ENCODE measurements around the gene PDP2.
A peak's percentile ranks its signal among the peaks of the same experiment; 100 is the strongest.

PDP2 gene

DNA sequence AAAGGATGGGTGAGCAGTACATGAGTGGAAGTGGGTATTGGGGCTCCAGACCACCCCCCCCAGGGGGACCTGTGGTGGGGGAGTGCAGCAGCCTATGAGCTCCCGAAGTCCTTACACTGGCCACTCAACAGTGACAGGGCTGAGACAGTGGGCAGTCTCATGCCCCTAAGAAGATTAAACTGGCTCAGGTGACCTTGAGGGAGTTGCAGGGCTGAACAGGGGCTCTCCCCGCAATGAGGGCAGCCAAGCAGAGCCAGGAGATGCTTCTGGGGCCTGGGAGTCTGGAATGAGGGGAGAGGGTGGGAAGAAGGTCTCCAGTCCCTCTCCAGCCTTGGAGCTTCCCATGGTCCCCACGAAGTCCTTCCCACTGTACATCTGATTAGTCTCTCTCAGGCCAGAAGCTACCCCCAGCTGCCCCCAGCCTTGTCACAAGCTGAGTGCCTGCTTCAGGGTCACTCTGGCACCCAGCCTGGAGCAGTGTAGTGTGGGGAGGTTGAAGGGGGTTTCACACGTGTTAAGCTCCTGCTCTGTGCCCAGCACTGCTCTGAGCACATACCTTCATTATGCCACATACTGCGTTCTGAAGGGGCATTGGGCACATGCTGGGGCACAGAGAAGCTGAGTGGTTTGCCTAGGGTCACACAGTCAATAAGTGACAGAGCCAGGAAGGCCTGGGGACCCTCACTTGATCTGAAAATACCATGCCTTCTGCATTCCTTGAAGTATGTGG lies 39.4 kb downstream of the PDP2 start:
- in situ Hi-C loops (cut with HindIII; ENCODE audit: low sequenced_read_pairs): no loop called here
- TF ChIP-seq, protein P1, sequence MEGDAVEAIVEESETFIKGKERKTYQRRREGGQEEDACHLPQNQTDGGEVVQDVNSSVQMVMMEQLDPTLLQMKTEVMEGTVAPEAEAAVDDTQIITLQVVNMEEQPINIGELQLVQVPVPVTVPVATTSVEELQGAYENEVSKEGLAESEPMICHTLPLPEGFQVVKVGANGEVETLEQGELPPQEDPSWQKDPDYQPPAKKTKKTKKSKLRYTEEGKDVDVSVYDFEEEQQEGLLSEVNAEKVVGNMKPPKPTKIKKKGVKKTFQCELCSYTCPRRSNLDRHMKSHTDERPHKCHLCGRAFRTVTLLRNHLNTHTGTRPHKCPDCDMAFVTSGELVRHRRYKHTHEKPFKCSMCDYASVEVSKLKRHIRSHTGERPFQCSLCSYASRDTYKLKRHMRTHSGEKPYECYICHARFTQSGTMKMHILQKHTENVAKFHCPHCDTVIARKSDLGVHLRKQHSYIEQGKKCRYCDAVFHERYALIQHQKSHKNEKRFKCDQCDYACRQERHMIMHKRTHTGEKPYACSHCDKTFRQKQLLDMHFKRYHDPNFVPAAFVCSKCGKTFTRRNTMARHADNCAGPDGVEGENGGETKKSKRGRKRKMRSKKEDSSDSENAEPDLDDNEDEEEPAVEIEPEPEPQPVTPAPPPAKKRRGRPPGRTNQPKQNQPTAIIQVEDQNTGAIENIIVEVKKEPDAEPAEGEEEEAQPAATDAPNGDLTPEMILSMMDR (IDR thresholded peaks at IDR 0.05; ENCODE audit: low read depth, low read length): no peak
- no peak for DNase-seq (ENCODE audit: low read depth, low spot score)
- H3K4me3 ChIP-seq (ENCODE audit: low read depth, low read length): no peak overlapping the region

DNA sequence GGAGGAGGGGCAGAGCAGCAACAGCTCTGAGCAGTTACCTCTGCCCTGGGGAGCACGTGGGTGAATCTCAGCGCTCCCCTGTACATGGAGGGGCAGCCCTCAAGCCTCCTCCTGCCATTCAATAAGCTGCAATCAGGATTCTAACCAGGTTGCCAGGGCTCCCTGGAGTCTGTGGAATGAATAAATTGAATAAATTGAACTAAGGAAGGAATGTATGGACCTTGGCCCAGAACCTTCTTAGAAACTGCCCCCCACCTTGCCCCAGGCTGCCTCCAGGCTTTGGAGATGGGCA lies 39.9 kb downstream of the PDP2 start:
- in situ Hi-C loops (cut with HindIII; ENCODE audit: low sequenced_read_pairs): no loop called here
- no peak for DNase-seq (ENCODE audit: low read depth, low spot score)
- H3K4me3 ChIP-seq (ENCODE audit: low read depth, low read length): no peak overlapping the region
- TF ChIP-seq, protein P1 (IDR thresholded peaks at IDR 0.05; ENCODE audit: low read depth, low read length): no peak

DNA sequence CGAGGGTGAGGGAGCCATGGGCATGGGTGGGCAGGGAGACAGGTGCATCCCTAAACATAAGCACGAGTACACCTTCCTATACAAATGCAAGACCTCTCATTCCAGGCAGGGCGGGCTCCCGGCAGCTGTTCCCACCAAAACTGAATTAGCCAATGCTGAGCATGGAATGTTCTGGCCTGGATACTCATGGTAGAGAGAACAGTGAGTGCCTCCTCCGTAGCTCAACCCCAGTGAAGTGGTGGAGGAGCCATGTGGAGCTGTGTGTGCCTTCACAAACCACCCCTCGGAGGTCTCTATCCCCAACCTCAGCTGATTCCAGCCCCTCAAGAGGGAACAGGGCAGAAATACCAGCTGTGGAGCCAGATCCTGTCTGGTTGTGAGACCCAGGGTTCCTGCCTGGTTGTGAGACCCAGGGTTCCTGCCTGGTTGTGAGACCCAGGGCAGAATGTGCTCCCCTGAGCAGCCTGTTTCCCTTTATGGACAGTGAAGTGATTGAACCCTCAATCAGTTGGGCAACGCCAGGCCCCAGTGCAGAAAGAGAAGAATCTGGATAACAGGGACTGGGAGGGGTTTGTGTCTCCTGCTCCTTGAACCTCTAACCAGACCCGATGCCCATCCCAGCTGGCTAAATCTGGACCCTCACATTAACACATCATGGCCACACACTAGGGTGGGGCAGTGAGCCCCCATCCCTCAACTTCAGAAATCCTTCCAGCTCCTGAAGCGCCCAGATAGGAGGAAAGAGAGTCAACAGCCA lies 40.8 kb downstream of the PDP2 start:
- no peak for DNase-seq (ENCODE audit: low read depth, low spot score)
- TF ChIP-seq, protein P1 (IDR thresholded peaks at IDR 0.05; ENCODE audit: low read depth, low read length): no peak
- H3K4me3 ChIP-seq (ENCODE audit: low read depth, low read length): no peak overlapping the region
- in situ Hi-C loops (cut with HindIII; ENCODE audit: low sequenced_read_pairs): no loop called here

DNA sequence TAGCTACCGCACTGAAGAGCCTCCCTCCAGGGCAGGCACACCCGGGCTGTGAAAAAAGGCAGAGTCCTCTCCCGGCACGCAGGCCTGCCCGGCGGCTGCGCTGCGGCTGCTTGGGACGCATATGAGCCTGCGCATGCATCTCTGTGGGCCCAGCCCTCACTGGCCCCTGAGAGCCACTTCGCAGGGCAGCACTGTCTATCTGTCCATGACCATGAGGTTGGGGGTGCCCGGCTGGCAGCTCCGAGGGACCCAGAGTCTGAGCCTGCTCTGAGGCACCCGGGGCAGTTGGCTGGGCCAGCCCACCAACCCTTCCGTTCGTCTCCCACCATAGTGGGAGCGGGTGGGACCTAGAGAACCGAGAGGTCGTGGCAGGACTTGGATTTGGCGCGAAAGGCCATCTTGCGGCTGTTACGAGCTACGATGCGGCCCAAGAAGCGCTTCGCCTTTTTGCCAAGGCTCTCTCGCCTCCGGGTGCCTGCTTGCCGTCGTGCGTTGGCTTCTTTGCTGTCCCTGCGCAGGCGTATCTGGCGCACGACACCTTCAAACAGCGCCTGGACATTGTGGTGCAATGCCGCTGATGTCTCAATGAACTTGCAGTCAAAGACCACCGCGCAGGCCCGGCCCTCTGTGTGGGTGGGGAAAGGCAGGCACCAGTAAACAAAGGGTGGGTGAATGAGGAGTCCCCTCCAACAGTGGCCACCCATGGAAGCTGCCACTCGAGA lies 41.6 kb downstream of the PDP2 start:
- no peak overlapping the region for H3K4me3 ChIP-seq (ENCODE audit: low read depth, low read length)
- in situ Hi-C loops (cut with HindIII; ENCODE audit: low sequenced_read_pairs): no loop called here
- no peak for DNase-seq (ENCODE audit: low read depth, low spot score)
- TF ChIP-seq, protein P1 (IDR thresholded peaks at IDR 0.05; ENCODE audit: low read depth, low read length): no peak

DNA sequence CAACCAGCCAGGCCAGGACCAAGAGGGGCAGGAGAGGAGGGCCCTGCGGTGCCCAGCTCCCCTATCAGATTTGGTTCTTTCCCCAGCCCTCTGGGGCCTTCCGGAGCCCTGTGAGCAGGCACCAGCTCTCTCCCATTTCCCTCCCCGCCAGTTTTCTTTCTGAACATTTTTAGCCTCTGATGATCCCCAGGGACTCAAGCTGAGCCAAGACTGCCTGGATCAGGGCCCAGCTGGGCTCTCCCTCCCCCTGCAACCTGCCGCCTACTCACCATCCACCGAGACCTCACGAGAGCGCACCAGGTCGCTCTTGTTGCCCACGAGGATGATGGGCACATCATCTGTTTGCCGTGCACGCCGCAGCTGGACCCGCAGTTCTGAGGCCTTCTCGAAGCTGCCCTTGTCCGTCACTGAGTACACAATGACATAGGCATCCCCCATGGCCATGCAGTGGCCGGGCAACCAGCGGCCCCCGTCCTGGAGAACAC lies 43.0 kb downstream of the PDP2 start:
- peak; percentile 28 for DNase-seq (ENCODE audit: low read depth, low spot score)
- TF ChIP-seq, protein P1 (IDR thresholded peaks at IDR 0.05; ENCODE audit: low read depth, low read length): no peak
- H3K4me3 ChIP-seq (ENCODE audit: low read depth, low read length): no peak overlapping the region
- in situ Hi-C loops (cut with HindIII; ENCODE audit: low sequenced_read_pairs): no loop called here

DNA sequence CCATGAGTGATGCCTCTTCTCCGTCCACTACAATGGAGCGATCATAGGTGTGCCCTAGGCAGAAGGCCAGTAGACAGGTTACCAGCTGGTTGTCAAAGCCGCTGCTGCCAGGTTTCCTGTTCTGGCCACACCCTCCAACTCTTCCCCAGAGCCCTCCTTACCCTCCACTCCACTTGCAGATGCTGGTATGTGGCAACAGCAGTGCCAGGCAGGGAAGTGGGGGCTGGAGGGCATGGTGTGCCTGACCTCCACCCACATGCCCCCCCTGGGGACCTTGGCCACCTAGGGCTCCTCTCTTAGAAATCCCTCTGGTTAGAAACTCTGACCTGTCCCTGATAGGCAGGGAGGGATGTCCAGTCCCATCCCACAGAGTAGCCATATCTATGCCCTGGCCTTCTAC lies 43.6 kb downstream of the PDP2 start:
- in situ Hi-C loops (cut with HindIII; ENCODE audit: low sequenced_read_pairs): no loop called here
- no peak overlapping the region for H3K4me3 ChIP-seq (ENCODE audit: low read depth, low read length)
- no peak for DNase-seq (ENCODE audit: low read depth, low spot score)
- TF ChIP-seq, protein P1 (IDR thresholded peaks at IDR 0.05; ENCODE audit: low read depth, low read length): no peak

Data from astrocyte of the spinal cord (primary cell).